ENCODE measurements around the gene MYO10.

DNA sequence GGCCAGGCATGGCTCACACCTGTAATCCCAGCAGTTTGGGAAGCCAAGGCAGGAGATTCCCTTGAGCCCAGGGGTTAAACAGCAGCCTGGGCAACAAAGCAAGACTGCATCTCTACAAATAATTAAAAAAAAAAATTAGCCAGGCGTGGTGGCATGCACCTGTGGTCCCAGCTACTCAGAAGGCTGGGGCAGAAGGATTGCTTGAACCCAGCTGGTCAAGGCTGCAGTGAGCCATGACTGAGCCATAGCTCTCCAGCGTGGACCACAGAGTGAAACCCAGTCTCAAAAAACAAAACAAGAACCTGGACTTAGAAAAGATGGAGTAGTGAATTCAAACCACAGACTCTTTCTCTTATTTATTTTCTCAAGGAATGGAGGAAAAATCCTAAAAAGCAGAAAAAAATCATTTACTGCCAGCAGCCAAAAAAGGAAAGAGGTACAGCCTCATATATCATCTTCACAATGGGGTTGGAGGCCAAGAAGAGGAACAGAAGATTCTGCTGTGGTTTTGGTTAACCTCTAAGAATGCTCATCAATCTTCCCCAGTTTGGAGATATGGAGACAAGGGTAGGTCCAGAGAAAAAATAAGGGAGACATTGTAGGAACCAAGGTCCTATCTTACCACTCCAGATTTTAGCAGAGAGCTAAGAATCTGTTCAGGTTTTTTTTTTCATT, 40.0 kb upstream of the MYO10 start:
- TF ChIP-seq, protein P1, sequence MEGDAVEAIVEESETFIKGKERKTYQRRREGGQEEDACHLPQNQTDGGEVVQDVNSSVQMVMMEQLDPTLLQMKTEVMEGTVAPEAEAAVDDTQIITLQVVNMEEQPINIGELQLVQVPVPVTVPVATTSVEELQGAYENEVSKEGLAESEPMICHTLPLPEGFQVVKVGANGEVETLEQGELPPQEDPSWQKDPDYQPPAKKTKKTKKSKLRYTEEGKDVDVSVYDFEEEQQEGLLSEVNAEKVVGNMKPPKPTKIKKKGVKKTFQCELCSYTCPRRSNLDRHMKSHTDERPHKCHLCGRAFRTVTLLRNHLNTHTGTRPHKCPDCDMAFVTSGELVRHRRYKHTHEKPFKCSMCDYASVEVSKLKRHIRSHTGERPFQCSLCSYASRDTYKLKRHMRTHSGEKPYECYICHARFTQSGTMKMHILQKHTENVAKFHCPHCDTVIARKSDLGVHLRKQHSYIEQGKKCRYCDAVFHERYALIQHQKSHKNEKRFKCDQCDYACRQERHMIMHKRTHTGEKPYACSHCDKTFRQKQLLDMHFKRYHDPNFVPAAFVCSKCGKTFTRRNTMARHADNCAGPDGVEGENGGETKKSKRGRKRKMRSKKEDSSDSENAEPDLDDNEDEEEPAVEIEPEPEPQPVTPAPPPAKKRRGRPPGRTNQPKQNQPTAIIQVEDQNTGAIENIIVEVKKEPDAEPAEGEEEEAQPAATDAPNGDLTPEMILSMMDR (IDR thresholded peaks at IDR 0.05) = no peak
- no peak for TF ChIP-seq POLR2A (IDR thresholded peaks at IDR 0.05)
